PC-9 (cell line): ENCODE measurements around the gene ARFRP1. TPM values are rescaled to one million over a fixed set of nuclear protein-coding genes. Genes with fewer than 3 reads are reported as not detected.

ENCODE experiments used
- BruUV-seq: library from RNA; stranded (reverse); fragments of 400-500 nt; replicated peaks from 2 replicates; lab custom pipeline; 2021; lab: Mats Ljungman, UMichigan
- CTCF ChIA-PET: fragments of 300-600 bp; sonication (Branson Sonifier 250); formaldehyde crosslinking; loops from one replicate; lab custom pipeline; 2022; ENCODE audit warnings: antibody characterized with exemption; lab: Charles Lee
- POLR2A ChIA-PET: fragments of 300-600 bp; sonication (Branson Sonifier 250); formaldehyde crosslinking; loops from one replicate; lab custom pipeline; 2022; ENCODE audit warnings: antibody characterized with exemption; ENCODE audit not compliant: unreplicated experiment; lab: Charles Lee
- DNase-seq, 2 experiments: peaks; one replicate each; pipeline versions ENCODE4 v3.0.0 to v3.0.0-alpha.2; 2015 to 2022; ENCODE audit warnings: mixed read lengths in 1 of 2
- H2AFZ ChIP-seq: fragments of 200-600 bp; sonication (generic); 2 replicates; pipeline ENCODE4 v1.8.1; 2017; ENCODE audit warnings: antibody characterized with exemption
- H3F3A ChIP-seq: fragments of 200-600 bp; sonication (generic); 2 replicates; pipeline ENCODE4 v1.8.1; 2017; ENCODE audit warnings: antibody characterized with exemption, mild to moderate bottlenecking, low read depth; ENCODE audit not compliant: insufficient read depth
- H3K27ac ChIP-seq: fragments of 200-600 bp; sonication (generic); 2 replicates; pipeline ENCODE4 v1.6.1; 2016; ENCODE audit warnings: mixed run types
- H3K27me3 ChIP-seq: fragments of 200-600 bp; sonication (generic); 2 replicates; pipeline ENCODE4 v1.6.1; 2016; ENCODE audit warnings: low read depth, mixed run types; ENCODE audit not compliant: insufficient read depth
- H3K36me3 ChIP-seq: fragments of 200-600 bp; sonication (generic); 2 replicates; pipeline ENCODE4 v1.6.1; 2016; ENCODE audit warnings: low read depth, mixed run types
- H3K4me1 ChIP-seq: fragments of 200-600 bp; sonication (generic); replicated peaks from 2 replicates; pipeline ENCODE4 v1.6.1; 2016; ENCODE audit warnings: mixed run types; ENCODE audit not compliant: insufficient read depth
- H3K4me2 ChIP-seq: fragments of 200-600 bp; sonication (generic); 2 replicates; pipeline ENCODE4 v1.6.1; 2017; ENCODE audit warnings: mixed run types
- H3K4me3 ChIP-seq: fragments of 200-600 bp; sonication (generic); 2 replicates; pipeline ENCODE4 v1.6.1; 2016; ENCODE audit warnings: mixed run types
- H3K79me2 ChIP-seq: fragments of 200-600 bp; sonication (generic); 2 replicates; pipeline ENCODE4 v1.6.1; 2017; ENCODE audit warnings: low read depth, mixed run types
- H3K9me2 ChIP-seq: fragments of 200-600 bp; sonication (generic); 2 replicates; pipeline ENCODE4 v1.8.1; 2017; ENCODE audit warnings: mild to moderate bottlenecking; ENCODE audit not compliant: insufficient read depth
- H3K9me3 ChIP-seq: fragments of 200-600 bp; sonication (generic); 2 replicates; pipeline ENCODE4 v1.8.1; 2016; ENCODE audit warnings: low read depth; ENCODE audit not compliant: insufficient read depth
- H4K20me1 ChIP-seq: fragments of 200-600 bp; sonication (generic); 2 replicates; pipeline ENCODE4 v1.8.1; 2017; ENCODE audit not compliant: insufficient read depth
- CTCF ChIP-seq: fragments of 200-600 bp; sonication (generic); conservative IDR thresholded peaks from 2 replicates; pipeline ENCODE4 v1.6.1; 2017; ENCODE audit warnings: mixed run types, antibody characterized with exemption, mild to moderate bottlenecking, moderate library complexity
- EZH2 ChIP-seq: fragments of 200-600 bp; sonication (generic); IDR thresholded peaks from 2 replicates; pipeline ENCODE4 v1.8.0; 2017; ENCODE audit warnings: antibody characterized with exemption, low read depth
- intact Hi-C: fragments of 100-400 bp; cut with micrococcal nuclease; formaldehyde crosslinking; loops from one replicate; pipeline ENCODE4 v1.10.0; 2022; ENCODE audit not compliant: unreplicated experiment
- total RNA-seq: library from RNA; stranded (reverse); gene quantifications from 2 replicates; pipeline ENCODE4 v1.2.3, GENCODE V29; 2021

Gene ARFRP1
- total RNA-seq, 1 experiment from 2014 or later, result 59.1 TPM

- Histone ChIP-seq H4K20me1 (peaks cover 16% of the 10 kb centered on the region), H3F3A (peaks cover 37% of the 10 kb centered on the region), H2AFZ (no peak overlapping the region), H3K4me1 (no peaks in the 10 kb centered on the region), H3K27me3 (no peaks in the 10 kb centered on the region), H3K9me2 (no peaks in the 10 kb centered on the region), H3K9me3 (no peaks in the 10 kb centered on the region), H3K27ac (no peak overlapping the region), H3K79me2 (peaks cover 4% of the 10 kb centered on the region; the same call in 1 of the 2 replicates), H3K4me2 (no peak overlapping the region), H3K36me3 (peaks cover 7% of the 10 kb centered on the region; the same call in 1 of the 2 replicates), H3K4me3 (no peak overlapping the region)
- peak in 1 of 2 experiments; percentile 19 for DNase-seq
- intact Hi-C loops, result no loop called here
- BruUV-seq, result TSS peak; percentile 7
- TF ChIP-seq EZH2, result no peak
- ChIA-PET POLR2A (interaction anchor here (0.6 kb wide), 1 partner anchor 221 kb away, joined by 6 read pairs; the partner anchor contains the start of gene UCKL1), CTCF (no interaction called here)
Measured at GRCh38 chr20:63734946-63735858, 27.4 kb upstream of the ARFRP1 start.

- intact Hi-C loops, result no loop called here
- no peak for TF ChIP-seq CTCF
- no peaks in the 10 kb centered on the region for H3K9me2 ChIP-seq
- peaks cover 4% of the 10 kb centered on the region; the same call in 1 of the 2 replicates for H3K79me2 ChIP-seq
- no TSS peak for BruUV-seq
- H3K36me3 ChIP-seq, result peaks cover 10% of the 10 kb centered on the region; the same call in 1 of the 2 replicates
- DNase-seq, result peak in 1 of 2 experiments; percentile 21
- no peak overlapping the region for H2AFZ ChIP-seq
- CTCF ChIA-PET, result no interaction called here
- peaks cover 16% of the 10 kb centered on the region for H4K20me1 ChIP-seq
- H3K9me3 ChIP-seq, result no peaks in the 10 kb centered on the region
- H3K27ac ChIP-seq, result no peak overlapping the region
- no peak overlapping the region for H3K4me2 ChIP-seq
- no peaks in the 10 kb centered on the region for H3K27me3 ChIP-seq
- peaks cover 36% of the 10 kb centered on the region; the same call in 1 of the 2 replicates for H3F3A ChIP-seq
- H3K4me3 ChIP-seq, result no peak overlapping the region
- POLR2A ChIA-PET, result no interaction called here
- no peaks in the 10 kb centered on the region for H3K4me1 ChIP-seq
Measured at GRCh38 chr20:63734111-63734945, 26.6 kb upstream of the ARFRP1 start.

GRCh38 chr20:63733579-63734081 lies 25.9 kb upstream of the ARFRP1 start:
- no peak for TF ChIP-seq CTCF
- no peak for TF ChIP-seq EZH2
- Histone ChIP-seq H3K9me3 (no peaks in the 10 kb centered on the region), H3K4me1 (no peaks in the 10 kb centered on the region), H3K4me2 (no peak overlapping the region), H3F3A (peaks cover 33% of the 10 kb centered on the region; the same call in 1 of the 2 replicates), H3K9me2 (no peaks in the 10 kb centered on the region), H3K36me3 (peaks cover 10% of the 10 kb centered on the region; the same call in 1 of the 2 replicates), H3K79me2 (peaks cover 4% of the 10 kb centered on the region; the same call in 1 of the 2 replicates), H2AFZ (no peak overlapping the region), H4K20me1 (peaks cover 16% of the 10 kb centered on the region), H3K27ac (no peak overlapping the region), H3K4me3 (no peak overlapping the region), H3K27me3 (no peaks in the 10 kb centered on the region)
- intact Hi-C loops, result no loop called here
- peak in 1 of 2 experiments; percentile 26 for DNase-seq
- CTCF ChIA-PET, result no interaction called here
- no TSS peak for BruUV-seq
- POLR2A ChIA-PET, result interaction anchor here (0.6 kb wide), 1 partner anchor 209 kb away, joined by 8 read pairs; no protein-coding TSS in a partner anchor
